DND-41 (cell line): ENCODE data around the gene SCCPDH.
A peak's percentile ranks its signal among the peaks of the same experiment; 100 is the strongest.

Source experiments
- ATAC-seq: fragments of 200-7000 bp; cut with Tn5 transposase; 3 replicates; pipeline ENCODE4 v1.9.1; 2021; ENCODE audit warnings: low read depth; ENCODE audit not compliant: insufficient read depth
- DNase-seq: peaks from one replicate; pipeline ENCODE4 v3.0.0-alpha.2; 2020
- H2AFZ ChIP-seq: 2 replicates; pipeline ENCODE4 v1.6.0; 2012; ENCODE audit warnings: low read depth, low read length
- H3K27ac ChIP-seq: 2 replicates; pipeline ENCODE4 v1.5.1; 2012; ENCODE audit warnings: low read length, inconsistent platforms
- H3K27me3 ChIP-seq: fragments of 200-600 bp; sonication (generic); 2 replicates; pipeline ENCODE4 v1.6.0; 2012; ENCODE audit warnings: low read length, mild to moderate bottlenecking, inconsistent platforms; ENCODE audit not compliant: insufficient read depth, poor library complexity
- H3K36me3 ChIP-seq: 2 replicates; pipeline ENCODE4 v1.5.1; 2012; ENCODE audit warnings: low read length, inconsistent platforms; ENCODE audit not compliant: insufficient read depth
- H3K4me1 ChIP-seq: 2 replicates; pipeline ENCODE4 v1.5.1; 2012; ENCODE audit warnings: mild to moderate bottlenecking, low read length; ENCODE audit not compliant: insufficient read depth
- H3K4me2 ChIP-seq: 2 replicates; pipeline ENCODE4 v1.6.0; 2012; ENCODE audit warnings: mild to moderate bottlenecking, moderate library complexity, low read length, inconsistent platforms; ENCODE audit not compliant: insufficient read depth
- H3K4me3 ChIP-seq, 2 experiments: fragments of 200-600 bp in 1 of 2; shearing (Covaris generic) in 1 of 2; 2 replicates each; pipeline ENCODE4 v1.5.1; 2012 to 2016; ENCODE audit warnings: inconsistent platforms in 2 of 2, low read length in 2 of 2, mild to moderate bottlenecking in 2 of 2, low read depth in 1 of 2, moderate library complexity in 1 of 2
- H3K79me2 ChIP-seq: 2 replicates; pipeline ENCODE4 v1.6.0; 2012; ENCODE audit warnings: low read length, inconsistent platforms; ENCODE audit not compliant: insufficient read depth
- H3K9ac ChIP-seq: 2 replicates; pipeline ENCODE4 v1.6.0; 2012; ENCODE audit warnings: low read depth, mild to moderate bottlenecking, inconsistent platforms, low read length, moderate library complexity
- H3K9me3 ChIP-seq: 2 replicates; pipeline ENCODE4 v1.5.1; 2012; ENCODE audit warnings: low read length, moderate library complexity, mild to moderate bottlenecking, inconsistent platforms; ENCODE audit not compliant: insufficient read depth, severe bottlenecking
- H4K20me1 ChIP-seq: 2 replicates; pipeline ENCODE4 v1.6.0; 2012; ENCODE audit warnings: low read length; ENCODE audit not compliant: insufficient read depth
- CTCF ChIP-seq: IDR thresholded peaks from 2 replicates; pipeline ENCODE4 v1.5.1; 2012; ENCODE audit warnings: borderline replicate concordance, low read length, moderate library complexity, mild to moderate bottlenecking; ENCODE audit not compliant: poor library complexity, severe bottlenecking; ENCODE audit errors: extremely low read depth
- EZH2 ChIP-seq: IDR thresholded peaks from 3 replicates; pipeline ENCODE4 v1.6.1; 2012; ENCODE audit warnings: borderline replicate concordance, low read depth, mild to moderate bottlenecking, moderate library complexity, low read length, inconsistent platforms; ENCODE audit not compliant: severe bottlenecking

The SCCPDH gene

GRCh38 chr1:246794828-246795671 lies 70.8 kb downstream of the SCCPDH start:
- no peaks in the 10 kb centered on the region for H3K27me3 ChIP-seq
- TF ChIP-seq CTCF: no peak
- no peak for TF ChIP-seq EZH2
- H3K4me1 ChIP-seq: no peaks in the 10 kb centered on the region
- ATAC-seq: 0 out of 3 replicates have a peak, but pooled peaks have one; percentile 24
- no peak overlapping the region for H3K4me3 ChIP-seq
- H3K4me2 ChIP-seq: no peak overlapping the region
- no peak for DNase-seq
- H4K20me1 ChIP-seq: no peaks in the 10 kb centered on the region
- H3K9ac ChIP-seq: no peak overlapping the region
- H3K9me3 ChIP-seq: no peaks in the 10 kb centered on the region
- no peak overlapping the region for H3K27ac ChIP-seq
- H3K36me3 ChIP-seq: no peaks in the 10 kb centered on the region
- H2AFZ ChIP-seq: no peak overlapping the region
- no peaks in the 10 kb centered on the region for H3K79me2 ChIP-seq

- no peaks in the 10 kb centered on the region for H3K27me3 ChIP-seq
- H3K79me2 ChIP-seq: no peaks in the 10 kb centered on the region
- no peaks in the 10 kb centered on the region for H3K9me3 ChIP-seq
- H3K9ac ChIP-seq: no peak overlapping the region
- H3K27ac ChIP-seq: no peak overlapping the region
- no peaks in the 10 kb centered on the region for H3K4me1 ChIP-seq
- H3K4me3 ChIP-seq: no peak overlapping the region
- DNase-seq (no peak), ATAC-seq (no peak)
- no peak overlapping the region for H2AFZ ChIP-seq
- H3K36me3 ChIP-seq: no peaks in the 10 kb centered on the region
- no peak overlapping the region for H3K4me2 ChIP-seq
- no peaks in the 10 kb centered on the region for H4K20me1 ChIP-seq
- TF ChIP-seq CTCF: no peak
- TF ChIP-seq EZH2: no peak
Observed at GRCh38 chr1:246795906-246796694, 71.9 kb downstream of the SCCPDH start.

- no peak for ATAC-seq
- no peak overlapping the region for H3K4me2 ChIP-seq
- TF ChIP-seq CTCF (no peak), EZH2 (no peak)
- no peak for DNase-seq
- no peaks in the 10 kb centered on the region for H4K20me1 ChIP-seq
- H2AFZ ChIP-seq: no peak overlapping the region
- H3K9ac ChIP-seq: no peak overlapping the region
- no peaks in the 10 kb centered on the region for H3K4me1 ChIP-seq
- no peaks in the 10 kb centered on the region for H3K9me3 ChIP-seq
- no peak overlapping the region for H3K4me3 ChIP-seq
- no peaks in the 10 kb centered on the region for H3K27me3 ChIP-seq
- H3K27ac ChIP-seq: no peak overlapping the region
- H3K79me2 ChIP-seq: no peaks in the 10 kb centered on the region
- H3K36me3 ChIP-seq: no peaks in the 10 kb centered on the region
Observed at GRCh38 chr1:246797157-246797556, 72.9 kb downstream of the SCCPDH start.
